ENCODE data around the gene PTGES2.

The PTGES2 gene

GRCh38 chr9:128123451-128124080 is 4.0 kb downstream of the PTGES2 start:
- DNase-seq (ENCODE audit: low spot score) = no peak
- no peak for TF ChIP-seq CTCF (IDR thresholded peaks at IDR 0.05; ENCODE audit: extremely low read depth, missing control alignments)

DNA sequence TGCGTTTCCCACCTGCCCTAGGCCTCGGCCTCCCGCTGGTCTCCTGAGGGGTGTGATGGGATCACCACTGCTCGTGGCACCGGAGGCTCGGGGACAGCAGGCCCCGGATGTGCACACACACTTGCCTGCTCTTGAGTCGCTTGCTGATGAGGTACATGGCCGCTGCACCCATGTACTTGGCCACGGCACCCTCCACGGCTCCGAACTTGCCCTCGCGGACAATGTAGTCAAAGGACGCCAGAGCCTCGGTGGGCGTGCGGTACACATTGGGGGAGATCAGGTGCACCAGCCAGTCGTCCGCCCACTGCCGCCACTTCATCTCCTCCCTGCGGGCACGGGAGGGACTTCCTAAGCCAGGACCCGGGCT is 4.7 kb downstream of the PTGES2 start:
- DNase-seq (ENCODE audit: low spot score) = no peak
- TF ChIP-seq CTCF (IDR thresholded peaks at IDR 0.05; ENCODE audit: extremely low read depth, missing control alignments) = no peak

- no peak for DNase-seq (ENCODE audit: low spot score)
- TF ChIP-seq CTCF (IDR thresholded peaks at IDR 0.05; ENCODE audit: extremely low read depth, missing control alignments) = no peak
These were observed 5.4 kb downstream of the PTGES2 start for GRCh38 chr9:128121924-128122808.

DNA sequence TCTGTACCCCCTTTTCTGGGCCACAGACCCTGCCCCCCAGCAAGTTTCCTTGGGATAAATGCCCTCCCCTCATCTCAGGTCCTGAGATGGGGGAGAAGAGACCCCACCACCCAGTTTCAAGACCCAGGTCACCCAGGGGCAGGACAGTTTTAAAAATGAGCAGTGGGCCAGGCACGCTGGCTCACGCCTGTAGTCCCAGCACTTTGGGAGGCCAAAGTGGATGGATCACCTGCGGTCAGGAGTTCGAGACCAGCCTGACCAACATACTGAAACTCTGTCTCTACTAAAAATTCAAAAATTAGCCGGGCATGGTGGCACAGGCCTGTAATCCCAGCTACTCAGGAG is 6.1 kb downstream of the PTGES2 start:
- no peak for TF ChIP-seq CTCF (IDR thresholded peaks at IDR 0.05; ENCODE audit: extremely low read depth, missing control alignments)
- DNase-seq (ENCODE audit: low spot score) = no peak

GRCh38 chr9:128120741-128121465 is 6.6 kb downstream of the PTGES2 start:
- DNase-seq (ENCODE audit: low spot score) = no peak

DNA sequence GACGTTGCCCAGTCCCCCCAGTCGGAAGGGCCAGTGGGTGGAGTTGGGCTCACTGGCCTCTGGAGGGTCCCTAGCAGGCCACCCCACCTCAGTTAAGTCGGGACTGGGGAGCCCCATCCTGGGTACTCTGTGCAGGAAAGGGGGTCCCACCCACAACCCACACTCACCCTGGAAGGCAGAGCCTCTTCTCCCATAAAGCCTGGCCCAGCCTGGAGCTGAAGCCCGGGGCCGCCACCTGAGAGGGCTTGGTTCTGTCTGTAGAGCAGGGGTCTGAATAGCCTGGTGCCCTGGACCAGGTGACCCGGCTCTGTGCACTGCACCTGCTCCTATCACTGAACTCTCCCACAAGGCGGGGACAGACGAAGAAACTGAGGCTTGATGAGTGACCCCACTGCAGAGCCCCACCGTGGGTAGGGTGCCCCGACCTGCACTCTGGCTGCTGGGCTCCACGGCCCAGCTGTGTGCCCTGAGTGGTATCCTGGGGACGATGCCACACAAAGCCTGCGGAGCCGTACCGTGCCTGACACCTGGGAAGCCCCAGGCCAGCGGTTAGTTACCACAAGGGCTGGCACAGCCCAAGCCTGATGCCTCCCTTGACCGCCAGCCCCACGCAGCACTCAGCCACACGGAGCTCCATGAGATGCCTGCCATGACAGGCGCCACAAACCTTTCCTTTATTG is 7.3 kb downstream of the PTGES2 start:
- DNase-seq (ENCODE audit: low spot score) = no peak
- no peak for TF ChIP-seq CTCF (IDR thresholded peaks at IDR 0.05; ENCODE audit: extremely low read depth, missing control alignments)

More at GRCh38 chr9:128120741-128121465, 6.6 kb downstream of the PTGES2 start:
- TF ChIP-seq CTCF (IDR thresholded peaks at IDR 0.05; ENCODE audit: extremely low read depth, missing control alignments) = no peak
